DND-41 (cell line): ENCODE data around the gene P2RX1.
A peak's percentile ranks its signal among the peaks of the same experiment; 100 is the strongest.

Experiments
- ATAC-seq: fragments of 200-7000 bp; cut with Tn5 transposase; 3 replicates; pipeline ENCODE4 v1.9.1; 2021; ENCODE audit warnings: low read depth; ENCODE audit not compliant: insufficient read depth
- DNase-seq: peaks from one replicate; pipeline ENCODE4 v3.0.0-alpha.2; 2020
- H2AFZ ChIP-seq: 2 replicates; pipeline ENCODE4 v1.6.0; 2012; ENCODE audit warnings: low read depth, low read length
- H3K27ac ChIP-seq: 2 replicates; pipeline ENCODE4 v1.5.1; 2012; ENCODE audit warnings: low read length, inconsistent platforms
- H3K27me3 ChIP-seq: fragments of 200-600 bp; sonication (generic); 2 replicates; pipeline ENCODE4 v1.6.0; 2012; ENCODE audit warnings: low read length, mild to moderate bottlenecking, inconsistent platforms; ENCODE audit not compliant: insufficient read depth, poor library complexity
- H3K36me3 ChIP-seq: 2 replicates; pipeline ENCODE4 v1.5.1; 2012; ENCODE audit warnings: low read length, inconsistent platforms; ENCODE audit not compliant: insufficient read depth
- H3K4me1 ChIP-seq: 2 replicates; pipeline ENCODE4 v1.5.1; 2012; ENCODE audit warnings: mild to moderate bottlenecking, low read length; ENCODE audit not compliant: insufficient read depth
- H3K4me2 ChIP-seq: 2 replicates; pipeline ENCODE4 v1.6.0; 2012; ENCODE audit warnings: mild to moderate bottlenecking, moderate library complexity, low read length, inconsistent platforms; ENCODE audit not compliant: insufficient read depth
- H3K4me3 ChIP-seq, 2 experiments: fragments of 200-600 bp in 1 of 2; shearing (Covaris generic) in 1 of 2; 2 replicates each; pipeline ENCODE4 v1.5.1; 2012 to 2016; ENCODE audit warnings: inconsistent platforms in 2 of 2, low read length in 2 of 2, mild to moderate bottlenecking in 2 of 2, low read depth in 1 of 2, moderate library complexity in 1 of 2
- H3K79me2 ChIP-seq: 2 replicates; pipeline ENCODE4 v1.6.0; 2012; ENCODE audit warnings: low read length, inconsistent platforms; ENCODE audit not compliant: insufficient read depth
- H3K9ac ChIP-seq: 2 replicates; pipeline ENCODE4 v1.6.0; 2012; ENCODE audit warnings: low read depth, mild to moderate bottlenecking, inconsistent platforms, low read length, moderate library complexity
- H3K9me3 ChIP-seq: 2 replicates; pipeline ENCODE4 v1.5.1; 2012; ENCODE audit warnings: low read length, moderate library complexity, mild to moderate bottlenecking, inconsistent platforms; ENCODE audit not compliant: insufficient read depth, severe bottlenecking
- H4K20me1 ChIP-seq: 2 replicates; pipeline ENCODE4 v1.6.0; 2012; ENCODE audit warnings: low read length; ENCODE audit not compliant: insufficient read depth
- CTCF ChIP-seq: IDR thresholded peaks from 2 replicates; pipeline ENCODE4 v1.5.1; 2012; ENCODE audit warnings: borderline replicate concordance, low read length, moderate library complexity, mild to moderate bottlenecking; ENCODE audit not compliant: poor library complexity, severe bottlenecking; ENCODE audit errors: extremely low read depth
- EZH2 ChIP-seq: IDR thresholded peaks from 3 replicates; pipeline ENCODE4 v1.6.1; 2012; ENCODE audit warnings: borderline replicate concordance, low read depth, mild to moderate bottlenecking, moderate library complexity, low read length, inconsistent platforms; ENCODE audit not compliant: severe bottlenecking

The P2RX1 gene

GRCh38 chr17:3956327-3956957 lies 40.2 kb upstream of the P2RX1 start:
- H3K27ac ChIP-seq: peak overlapping the region; percentile 56
- peaks cover 37% of the 10 kb centered on the region for H3K4me1 ChIP-seq
- peaks cover 87% of the 10 kb centered on the region for H3K36me3 ChIP-seq
- H3K4me3 ChIP-seq: no peak overlapping the region
- DNase-seq (no peak), ATAC-seq (no peak)
- TF ChIP-seq CTCF: no peak
- TF ChIP-seq EZH2: no peak
- H2AFZ ChIP-seq: no peak overlapping the region
- H3K27me3 ChIP-seq: no peaks in the 10 kb centered on the region
- H4K20me1 ChIP-seq: peaks cover 90% of the 10 kb centered on the region
- no peak overlapping the region for H3K4me2 ChIP-seq
- H3K9me3 ChIP-seq: no peaks in the 10 kb centered on the region
- no peak overlapping the region for H3K9ac ChIP-seq
- peaks cover 91% of the 10 kb centered on the region for H3K79me2 ChIP-seq

GRCh38 chr17:3955673-3955988 lies 39.4 kb upstream of the P2RX1 start:
- TF ChIP-seq CTCF: no peak
- no peak for TF ChIP-seq EZH2
- Histone ChIP-seq H3K36me3 (peaks cover 88% of the 10 kb centered on the region), H3K9ac (no peak overlapping the region), H3K4me2 (no peak overlapping the region), H3K4me1 (peaks cover 29% of the 10 kb centered on the region), H2AFZ (no peak overlapping the region), H3K27me3 (no peaks in the 10 kb centered on the region), H4K20me1 (peaks cover 84% of the 10 kb centered on the region), H3K9me3 (no peaks in the 10 kb centered on the region), H3K27ac (no peak overlapping the region), H3K79me2 (peaks cover 88% of the 10 kb centered on the region), H3K4me3 (no peak overlapping the region)
- ATAC-seq (no peak), DNase-seq (no peak)

GRCh38 chr17:3954976-3955672 lies 38.9 kb upstream of the P2RX1 start:
- Histone ChIP-seq H3K4me2 (no peak overlapping the region), H3K27ac (peak overlapping the region; percentile 39; the same call in 1 of the 2 replicates), H2AFZ (no peak overlapping the region), H3K4me1 (peaks cover 24% of the 10 kb centered on the region), H4K20me1 (peaks cover 79% of the 10 kb centered on the region), H3K4me3 (no peak overlapping the region), H3K36me3 (peaks cover 88% of the 10 kb centered on the region), H3K79me2 (peaks cover 87% of the 10 kb centered on the region), H3K9me3 (no peaks in the 10 kb centered on the region), H3K9ac (no peak overlapping the region), H3K27me3 (no peaks in the 10 kb centered on the region)
- TF ChIP-seq CTCF (no peak), EZH2 (no peak)
- DNase-seq (no peak), ATAC-seq (no peak)
